Left kidney (tissue), 2 donors: ENCODE results near the gene B4GALT6. TPM values are rescaled to one million over a fixed set of nuclear protein-coding genes. Genes with fewer than 3 reads are reported as not detected.

Experiments used
- DNase-seq: peaks from one replicate; pipeline ENCODE4 v3.0.0-alpha.2; 2013
- polyA plus RNA-seq: library from polyadenylated mRNA; unstranded; fragments of 120-200 nt; gene quantifications from one replicate; pipeline ENCODE4 v1.2.1, GENCODE V29; 2013; ENCODE audit not compliant: insufficient read length

The B4GALT6 gene
- polyA plus RNA-seq, 1 donor = 20.7 TPM

GRCh38 chr18:31595121-31595771 lies 89.1 kb downstream of the B4GALT6 start:
- no peak for DNase-seq

GRCh38 chr18:31592506-31593157 lies 91.7 kb downstream of the B4GALT6 start:
- no peak for DNase-seq

- no peak for DNase-seq
These were observed 92.8 kb downstream of the B4GALT6 start, which contains the start of gene TTR for GRCh38 chr18:31591628-31592027. Gene TTR, plus strand, starts transcription at chr18:31591877. Its CDS starts 26 bp downstream, at chr18:31591903.

- no peak for DNase-seq
These were observed 93.3 kb downstream of the B4GALT6 start for GRCh38 chr18:31591113-31591512.

DNA sequence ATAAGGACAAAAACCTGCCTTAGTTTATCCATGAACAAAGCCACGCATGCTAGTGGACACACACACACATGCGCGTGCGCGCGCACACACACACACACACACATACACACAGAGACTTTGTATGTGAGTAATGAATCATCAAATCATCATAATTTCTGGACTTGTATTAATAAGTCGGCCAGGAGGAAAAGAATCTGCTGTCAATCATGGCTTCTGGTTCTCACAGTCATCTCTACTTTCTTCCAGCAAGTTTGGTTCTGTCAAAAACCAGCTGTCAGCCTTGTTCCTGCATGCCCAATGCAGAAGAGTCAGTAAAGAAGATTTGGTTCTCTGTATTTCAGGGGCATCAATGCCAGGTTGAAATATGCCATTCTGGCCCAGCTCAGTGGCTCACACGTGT lies 93.8 kb downstream of the B4GALT6 start:
- DNase-seq = no peak

DNA sequence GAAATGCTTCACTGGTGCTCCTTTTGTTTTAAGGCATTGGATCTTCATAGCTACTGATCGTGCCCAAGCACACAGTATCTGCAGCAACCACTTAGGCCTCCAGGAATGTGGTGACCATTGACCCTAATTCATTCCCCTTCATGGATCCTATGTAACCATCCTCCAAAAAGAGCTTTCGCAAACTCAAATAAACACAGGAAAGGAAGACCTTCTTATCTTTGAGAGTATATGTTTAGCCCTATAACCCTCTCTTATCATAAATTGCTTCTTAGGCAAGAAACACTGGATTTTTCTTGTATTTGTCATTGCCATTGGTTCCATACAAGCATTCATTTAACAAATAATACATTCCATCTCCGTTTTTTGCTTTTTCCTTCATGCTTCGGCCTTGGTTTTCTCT lies 96.9 kb downstream of the B4GALT6 start:
- DNase-seq = no peak

GRCh38 chr18:31586616-31587015 lies 97.8 kb downstream of the B4GALT6 start:
- no peak for DNase-seq

- no peak for DNase-seq
These were observed 98.4 kb downstream of the B4GALT6 start for GRCh38 chr18:31585991-31586390.

DNA sequence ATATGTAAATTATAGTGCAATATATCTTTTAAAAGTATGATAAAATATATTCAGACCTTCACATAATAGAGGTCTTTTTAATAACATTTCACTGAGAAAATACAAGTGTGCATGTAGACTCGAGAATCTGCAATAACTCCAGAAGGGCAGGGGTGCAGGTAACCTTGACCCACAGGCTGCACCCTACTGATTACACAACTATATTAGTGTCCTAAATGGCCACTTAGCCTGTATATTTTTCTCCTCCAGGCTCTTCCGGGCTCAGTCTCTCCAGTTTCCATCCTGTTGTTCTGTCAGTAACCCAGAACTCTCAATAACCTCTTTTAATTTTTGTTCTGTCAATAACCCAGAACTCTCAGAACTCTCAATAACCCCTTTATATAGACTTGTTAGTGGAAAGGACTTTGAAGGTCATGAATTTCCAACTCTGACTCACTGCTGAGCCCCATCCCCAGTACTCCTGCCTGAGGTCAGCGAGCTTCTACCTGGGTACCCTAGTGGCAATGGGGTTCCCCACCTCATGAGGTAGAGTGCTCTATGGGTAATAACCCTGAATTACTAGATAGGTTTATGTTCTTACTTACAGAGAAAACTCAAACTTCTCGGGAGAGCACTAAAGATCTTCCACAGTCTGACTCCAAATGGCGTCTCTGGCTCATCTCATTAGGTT lies 101.1 kb downstream of the B4GALT6 start:
- DNase-seq = no peak

- DNase-seq = no peak
These were observed 102.7 kb downstream of the B4GALT6 start for GRCh38 chr18:31581498-31582197.

DNA sequence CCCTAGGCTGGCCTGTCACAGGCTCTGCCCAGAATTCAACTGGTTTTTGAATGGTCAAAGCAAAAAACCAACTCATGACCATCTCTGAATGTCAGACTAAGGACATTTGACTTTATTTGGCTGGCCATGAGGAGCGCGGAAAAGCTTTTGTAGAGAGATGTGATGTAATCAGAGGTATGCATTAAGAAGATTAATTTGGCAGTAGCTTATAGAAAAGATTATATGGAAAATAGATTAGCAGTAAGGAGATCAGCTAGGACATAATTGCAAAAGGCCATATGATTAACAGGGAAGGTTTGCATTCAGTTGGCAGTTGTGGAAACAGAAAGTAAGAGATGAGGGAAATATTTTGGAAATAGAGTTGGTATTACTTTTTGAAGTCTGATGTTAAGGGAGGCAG lies 105.0 kb downstream of the B4GALT6 start:
- DNase-seq = no peak

- DNase-seq = no peak
These were observed 106.3 kb downstream of the B4GALT6 start for GRCh38 chr18:31578126-31578525.

- DNase-seq = no peak
These were observed 107.2 kb downstream of the B4GALT6 start for GRCh38 chr18:31577195-31577594.

DNA sequence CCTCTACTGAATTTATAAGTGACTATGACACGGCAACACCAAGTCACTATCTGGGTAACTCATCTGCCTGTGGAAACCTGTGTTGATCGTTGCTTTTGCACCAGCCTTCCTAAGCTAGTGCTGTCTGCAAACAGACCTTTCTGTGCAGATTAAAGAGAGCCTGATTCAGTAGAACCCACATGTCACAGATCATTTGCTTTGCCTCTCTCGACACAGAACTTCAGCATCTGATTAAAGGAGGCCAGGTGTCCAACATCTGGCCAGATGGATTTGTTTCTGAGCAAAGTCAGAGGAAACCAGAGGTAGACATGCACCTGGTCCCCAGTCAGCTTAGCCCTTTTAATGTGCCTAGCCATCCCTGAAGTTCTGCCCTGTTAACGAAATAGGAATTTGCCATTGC lies 107.7 kb downstream of the B4GALT6 start:
- no peak for DNase-seq

DNA sequence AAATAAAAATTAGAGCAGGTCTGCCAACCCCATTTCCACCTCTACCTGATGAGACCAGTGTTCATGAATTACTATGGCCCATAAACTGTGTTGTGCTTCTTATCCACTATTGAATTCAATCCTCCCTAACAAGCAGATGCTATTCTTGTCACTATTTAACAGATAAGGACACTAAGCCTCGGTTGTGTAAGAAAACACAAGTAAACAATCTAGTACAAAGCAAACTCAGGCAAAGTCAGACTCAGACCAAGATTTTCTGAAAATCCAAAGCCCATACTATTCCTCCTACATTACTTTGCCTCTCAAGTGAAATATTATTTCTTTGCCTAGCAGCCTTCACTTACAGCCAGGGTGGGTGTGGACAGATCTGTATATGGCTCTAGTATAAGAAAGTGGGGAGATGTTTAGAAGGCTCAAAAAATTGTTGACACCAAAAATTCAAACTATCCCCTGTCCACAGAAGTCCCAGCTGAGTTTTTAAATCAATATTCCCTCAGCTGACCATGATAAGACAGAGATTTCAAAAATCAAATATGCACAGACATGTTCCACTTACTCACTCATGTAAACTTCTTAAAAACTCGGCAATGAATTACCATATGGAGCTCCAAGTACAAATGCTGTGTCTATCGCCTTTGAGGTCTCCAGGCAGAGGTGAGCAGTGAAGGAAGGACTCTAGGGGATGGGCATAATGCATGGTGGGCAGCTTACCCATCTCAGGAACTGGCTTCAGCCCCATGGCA lies 108.7 kb downstream of the B4GALT6 start:
- DNase-seq = no peak

DNA sequence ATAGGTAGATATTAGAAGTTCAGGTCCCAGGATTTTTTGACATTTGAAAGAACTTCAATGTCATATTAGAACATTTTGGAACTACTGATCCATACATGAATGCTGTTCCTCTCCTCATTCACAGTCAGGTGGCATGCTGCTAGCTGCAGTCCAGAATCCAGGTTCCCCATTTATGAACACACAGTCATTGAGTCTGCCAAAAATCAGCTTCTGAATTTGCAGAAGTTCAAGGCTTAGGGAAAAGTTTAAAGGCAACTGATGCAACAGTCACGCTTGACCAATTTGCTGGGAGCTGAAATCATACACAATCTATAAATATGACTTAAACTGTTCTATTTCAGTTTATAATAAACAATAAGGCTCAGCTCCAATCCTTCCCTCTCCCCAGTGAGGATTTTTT lies 110.0 kb downstream of the B4GALT6 start:
- no peak for DNase-seq

Other genes with a start within 250 kb of the B4GALT6 start
- not detected for gene DSG3, start 236.8 kb downstream of the B4GALT6 start, polyA plus RNA-seq
- gene DSG2, start 186.4 kb downstream of the B4GALT6 start, polyA plus RNA-seq = 55.9 TPM
- gene TTR, start 92.7 kb downstream of the B4GALT6 start, polyA plus RNA-seq = 0.23 TPM
- 0.67 TPM for gene SLC25A52, start 76.3 kb upstream of the B4GALT6 start, polyA plus RNA-seq